HG03571 (cell line): ENCODE results near the gene RUSC2.
"Not testable (repeated sequence)": the region's sequence is repeated elsewhere in the genome, so short reads cannot be mapped to it uniquely, and the experiment has no call there.

Experiments
- ATAC-seq: cut with Tn5 transposase; IDR thresholded peaks from one replicate; pipeline ENCODE4 v1.9.1; 2021; ENCODE audit not compliant: unreplicated experiment

The RUSC2 gene

GRCh38 chr9:35521708-35522107, 31.8 kb downstream of the RUSC2 start:
- ATAC-seq: no peak

- no peak for ATAC-seq
Measured at GRCh38 chr9:35522187-35522586, 32.3 kb downstream of the RUSC2 start.

GRCh38 chr9:35522700-35523099, 32.8 kb downstream of the RUSC2 start:
- no peak for ATAC-seq

- not testable (repeated sequence) for ATAC-seq
Measured at GRCh38 chr9:35523556-35523955, 33.6 kb downstream of the RUSC2 start.

- ATAC-seq: no peak
Measured at GRCh38 chr9:35526087-35526801, 36.3 kb downstream of the RUSC2 start.

- ATAC-seq: no peak
Measured at GRCh38 chr9:35529161-35529823, 39.4 kb downstream of the RUSC2 start.

- ATAC-seq: no peak
Measured at GRCh38 chr9:35533398-35533797, 43.5 kb downstream of the RUSC2 start.

- ATAC-seq: not testable (repeated sequence)
Measured at GRCh38 chr9:35534921-35535320, 45.0 kb downstream of the RUSC2 start.

- ATAC-seq: no peak
Measured at GRCh38 chr9:35537913-35538312, 48.0 kb downstream of the RUSC2 start.

GRCh38 chr9:35538361-35539234, 48.7 kb downstream of the RUSC2 start:
- ATAC-seq: no peak
